Smooth muscle cell (in vitro differentiated cells): ENCODE measurements around the gene HARS1. TPM values are rescaled to one million over a fixed set of nuclear protein-coding genes. Genes with fewer than 3 reads are reported as not detected.

ENCODE experiments used
- DNase-seq: peaks from one replicate; lab custom pipeline; 2025; ENCODE audit not compliant: unreplicated experiment; lab: John Stamatoyannopoulos, UW
- H2AFZ ChIP-seq: fragments of 200-600 bp; sonication (generic); 2 replicates; pipeline ENCODE4 v1.6.0; 2016; ENCODE audit warnings: antibody characterized with exemption, low read depth, mild to moderate bottlenecking
- H3F3A ChIP-seq: fragments of 200-600 bp; sonication (generic); 2 replicates; pipeline ENCODE4 v1.6.0; 2017; ENCODE audit warnings: antibody characterized with exemption, low read depth
- H3K27ac ChIP-seq: fragments of 200-600 bp; sonication (generic); 2 replicates; pipeline ENCODE4 v1.5.1; 2016; ENCODE audit warnings: low read depth, mild to moderate bottlenecking
- H3K27me3 ChIP-seq: fragments of 200-600 bp; sonication (generic); 2 replicates; pipeline ENCODE4 v1.6.1; 2016; ENCODE audit warnings: low read depth, mild to moderate bottlenecking
- H3K36me3 ChIP-seq: fragments of 200-600 bp; sonication (generic); 2 replicates; pipeline ENCODE4 v1.5.1; 2016; ENCODE audit warnings: low read depth
- H3K4me1 ChIP-seq: fragments of 200-600 bp; sonication (generic); 2 replicates; pipeline ENCODE4 v1.5.1; 2016; ENCODE audit warnings: low read depth
- H3K4me2 ChIP-seq: fragments of 200-600 bp; sonication (generic); 2 replicates; pipeline ENCODE4 v1.6.0; 2016; ENCODE audit warnings: mild to moderate bottlenecking
- H3K4me3 ChIP-seq: fragments of 200-600 bp; sonication (generic); 2 replicates; pipeline ENCODE4 v1.5.1; 2016; ENCODE audit warnings: mild to moderate bottlenecking
- H3K79me2 ChIP-seq: fragments of 200-600 bp; sonication (generic); 2 replicates; pipeline ENCODE4 v1.6.0; 2016; ENCODE audit warnings: low read depth, mild to moderate bottlenecking
- H3K9ac ChIP-seq: fragments of 200-600 bp; sonication (generic); 2 replicates; pipeline ENCODE4 v1.6.0; 2016; ENCODE audit warnings: low read depth
- H3K9me3 ChIP-seq: fragments of 200-600 bp; sonication (generic); replicated peaks from 2 replicates; pipeline ENCODE4 v1.5.1; 2016; ENCODE audit warnings: low read depth
- H4K20me1 ChIP-seq: fragments of 200-600 bp; sonication (generic); 2 replicates; pipeline ENCODE4 v1.6.0; 2016; ENCODE audit warnings: low read depth
- CTCF ChIP-seq: fragments of 200-600 bp; sonication (generic); IDR thresholded peaks from 2 replicates; pipeline ENCODE4 v1.5.1; 2017; ENCODE audit warnings: borderline replicate concordance, mild to moderate bottlenecking, antibody characterized with exemption; ENCODE audit not compliant: insufficient read depth, poor library complexity, severe bottlenecking
- WGBS: methylation state at CpG from one replicate; pipeline ENCODE4 v1.1.7; 2016; ENCODE audit warnings: low lambda C conversion rate; 5-methylcytosine and 5-hydroxymethylcytosine counted together
- polyA plus RNA-seq: library from polyadenylated mRNA; unstranded; fragments of >200 nt; fragmentation: Nextera tagmentation; extraction: Ambion mirVana; gene quantifications from 2 replicates; pipeline ENCODE4 v1.2.1, GENCODE V29; 2016
- total RNA-seq: library from RNA; depleted of rRNA; stranded (reverse); fragments of >200 nt; gene quantifications from 2 replicates; pipeline ENCODE4 v1.2.3, GENCODE V29; 2014

Gene HARS1
- total and polyA plus RNA-seq, 2 experiments from 2014 or later: 29.4 to 72.1 TPM

DNA sequence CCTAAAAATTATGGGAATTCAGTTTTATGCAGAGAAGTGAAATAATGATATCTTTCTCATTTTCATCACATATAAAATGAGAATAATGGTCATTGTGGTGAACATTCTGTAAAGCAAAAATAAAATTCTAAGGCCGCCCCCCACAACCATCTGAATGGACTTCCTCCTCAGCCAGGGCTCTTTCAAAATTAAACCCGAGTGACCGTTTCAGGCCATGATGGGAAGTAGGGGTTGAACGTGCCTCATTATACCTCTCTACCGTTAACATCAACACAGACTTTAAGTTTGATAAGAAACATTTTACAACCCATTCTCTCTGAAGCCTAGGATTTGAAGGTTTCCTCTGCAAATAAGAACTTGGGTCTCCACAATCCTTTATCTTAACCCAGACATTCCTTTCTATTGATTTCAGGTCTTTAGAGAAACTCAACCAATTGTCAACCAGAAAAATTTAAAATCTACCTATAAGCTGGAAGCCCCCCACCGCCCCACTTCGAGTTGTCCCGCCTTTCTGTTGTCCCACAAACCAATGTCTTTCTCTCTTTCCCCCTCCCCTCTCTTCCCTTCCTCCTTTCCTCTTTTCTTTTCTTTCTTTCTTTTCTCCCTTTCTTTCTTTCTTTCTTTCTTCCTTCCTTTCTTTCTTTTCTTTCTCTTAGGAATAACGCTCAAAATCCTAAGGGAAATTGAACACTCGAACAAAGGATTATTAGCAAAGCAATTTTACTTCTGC lies 53.6 kb downstream of the HARS1 start:
- no peaks in the 10 kb centered on the region for H3F3A ChIP-seq
- H3K36me3 ChIP-seq: no peaks in the 10 kb centered on the region
- DNase-seq: no peak
- H2AFZ ChIP-seq: no peak overlapping the region
- no peaks in the 10 kb centered on the region for H3K27me3 ChIP-seq
- no peak overlapping the region for H3K4me3 ChIP-seq
- H4K20me1 ChIP-seq: no peaks in the 10 kb centered on the region
- no peaks in the 10 kb centered on the region for H3K79me2 ChIP-seq
- H3K4me2 ChIP-seq: no peak overlapping the region
- H3K27ac ChIP-seq: no peak overlapping the region
- peaks cover 4% of the 10 kb centered on the region for H3K4me1 ChIP-seq
- no peak for TF ChIP-seq CTCF
- H3K9ac ChIP-seq: no peak overlapping the region
- 88% methylated on average over 10 of the region's 10 CpGs for WGBS
- no peaks in the 10 kb centered on the region for H3K9me3 ChIP-seq

DNA sequence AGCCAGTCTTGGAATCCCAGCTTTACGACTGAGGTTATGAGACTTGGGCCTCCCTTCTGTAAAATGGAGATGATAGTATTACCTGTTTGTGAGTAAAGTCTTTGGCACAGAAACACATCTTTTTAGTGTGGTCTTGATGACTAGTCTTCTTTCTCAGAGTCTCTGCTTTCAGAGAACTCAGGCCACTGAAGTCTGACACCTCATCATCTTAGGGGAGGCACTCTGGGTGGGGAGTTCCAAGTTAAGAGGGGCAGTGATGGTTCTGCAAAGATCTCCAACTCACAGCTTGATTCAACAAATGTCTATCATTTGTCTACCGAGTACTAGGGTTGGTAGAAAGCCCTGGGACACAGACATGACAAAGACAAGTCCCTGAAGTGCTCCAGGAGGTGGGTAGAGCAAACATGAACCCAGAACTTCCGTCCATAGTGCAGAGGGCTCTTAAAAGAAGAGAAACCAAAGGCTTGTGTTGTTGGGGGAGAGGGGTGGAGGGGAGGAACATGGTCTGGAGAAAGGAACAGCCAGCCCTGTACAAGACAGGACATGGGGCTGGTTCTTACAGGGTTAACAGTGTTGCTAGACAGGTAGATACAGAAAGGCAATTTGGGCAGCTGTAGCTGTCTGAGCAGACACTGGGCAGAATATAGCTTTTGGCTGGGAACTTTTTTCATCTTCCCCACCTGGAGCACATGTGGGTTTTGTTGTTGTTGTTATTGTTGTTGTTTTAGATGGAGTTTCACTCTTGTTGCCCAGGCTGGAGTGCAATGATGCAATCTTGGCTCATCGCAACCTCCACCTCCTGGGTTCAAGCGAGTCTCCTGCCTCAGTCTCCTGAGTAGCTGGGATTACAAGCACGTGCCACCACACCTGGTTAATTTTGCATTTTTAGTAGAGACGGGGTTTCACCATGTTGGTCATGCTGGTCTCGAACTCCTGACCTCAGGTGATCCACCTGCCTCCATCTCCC lies 55.6 kb downstream of the HARS1 start:
- H3K27me3 ChIP-seq: no peaks in the 10 kb centered on the region
- H3K36me3 ChIP-seq: no peaks in the 10 kb centered on the region
- H3K9ac ChIP-seq: no peak overlapping the region
- no peak for DNase-seq
- no peaks in the 10 kb centered on the region for H3K9me3 ChIP-seq
- no peaks in the 10 kb centered on the region for H3F3A ChIP-seq
- no peak overlapping the region for H3K4me2 ChIP-seq
- TF ChIP-seq CTCF: no peak
- H3K4me1 ChIP-seq: peaks cover 4% of the 10 kb centered on the region
- no peak overlapping the region for H2AFZ ChIP-seq
- no peaks in the 10 kb centered on the region for H3K79me2 ChIP-seq
- H4K20me1 ChIP-seq: no peaks in the 10 kb centered on the region
- WGBS: 91% methylated on average over 8 of the region's 8 CpGs
- H3K27ac ChIP-seq: no peak overlapping the region
- H3K4me3 ChIP-seq: no peak overlapping the region

DNA sequence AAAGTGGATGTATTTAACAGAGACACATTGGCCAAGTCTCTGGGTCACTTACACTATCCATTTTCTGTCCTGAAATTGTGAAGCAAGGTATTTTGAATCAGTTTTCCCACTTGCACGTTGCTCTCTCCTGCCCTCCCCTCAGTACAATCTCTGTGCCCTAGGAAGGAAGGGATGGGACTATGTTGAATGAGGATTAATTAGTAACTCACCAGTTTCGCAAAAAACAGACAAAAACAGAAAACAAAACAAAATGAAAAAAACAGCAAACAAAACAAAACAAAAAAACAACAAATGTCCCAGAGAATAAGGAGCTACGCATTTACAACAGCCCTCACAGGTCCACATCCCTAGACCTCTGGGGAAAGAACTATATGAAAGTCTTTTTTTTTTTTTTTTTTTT lies 57.1 kb downstream of the HARS1 start:
- Histone ChIP-seq H3K36me3 (no peaks in the 10 kb centered on the region), H4K20me1 (no peaks in the 10 kb centered on the region), H2AFZ (no peak overlapping the region), H3F3A (no peaks in the 10 kb centered on the region), H3K4me3 (no peak overlapping the region), H3K27me3 (no peaks in the 10 kb centered on the region), H3K79me2 (no peaks in the 10 kb centered on the region), H3K9ac (no peak overlapping the region), H3K4me1 (no peaks in the 10 kb centered on the region), H3K9me3 (peaks cover under 1% of the 10 kb centered on the region), H3K4me2 (no peak overlapping the region), H3K27ac (no peak overlapping the region)
- 74% methylated on average over 3 of the region's 3 CpGs for WGBS
- TF ChIP-seq CTCF: no peak
- no peak for DNase-seq
